Muscle of leg (tissue), 11 donors: ENCODE measurements around the gene FAM180A. TPM values are rescaled to one million over a fixed set of nuclear protein-coding genes. Genes with fewer than 3 reads are reported as not detected.

ENCODE experiments used
- DNase-seq: peaks from one replicate; pipeline ENCODE4 v3.0.0; 2013
- H3K27ac ChIP-seq: one replicate; pipeline ENCODE4 v1.5.1; 2013; ENCODE audit warnings: mild to moderate bottlenecking, low read length, control low read depth
- H3K27me3 ChIP-seq: one replicate; pipeline ENCODE4 v1.6.1; 2013; ENCODE audit warnings: low read length; ENCODE audit not compliant: control insufficient read depth, insufficient read depth
- H3K36me3 ChIP-seq: one replicate; pipeline ENCODE4 v1.6.1; 2013; ENCODE audit warnings: low read length; ENCODE audit not compliant: control insufficient read depth, insufficient read depth
- H3K4me1 ChIP-seq: one replicate; pipeline ENCODE4 v1.6.1; 2013; ENCODE audit warnings: low read length; ENCODE audit not compliant: control insufficient read depth, insufficient read depth
- H3K4me3 ChIP-seq: one replicate; pipeline ENCODE4 v1.5.1; 2013; ENCODE audit warnings: low read length, control low read depth
- H3K9me3 ChIP-seq: replicated peaks from 2 replicates; pipeline ENCODE4 v1.6.1; 2013; ENCODE audit warnings: low read depth, low read length; ENCODE audit not compliant: control insufficient read depth
- WGBS: methylation state at CpG from one replicate; pipeline ENCODE4 v1.1.5; 2013; ENCODE audit warnings: missing lambda C conversion rate; ENCODE audit not compliant: insufficient coverage; 5-methylcytosine and 5-hydroxymethylcytosine counted together
- polyA plus RNA-seq, 8 donors: library from polyadenylated mRNA; unstranded; fragments of 120-200 nt; gene quantifications; one replicate each; pipeline versions ENCODE4 v1.2.1 to v1.2.3, GENCODE V29; 2013; ENCODE audit warnings: inconsistent platforms in 1 of 8, low replicate concordance in 1 of 8; ENCODE audit not compliant: insufficient read length in 8 of 8, insufficient read depth in 1 of 8
- total RNA-seq: library from RNA; stranded (reverse); fragments of 120-200 nt; gene quantifications from one replicate; pipeline ENCODE4 v1.2.4, GENCODE V29; 2013

Gene FAM180A
- total and polyA plus RNA-seq, 9 donors = 0.17 to 0.96 (median 0.35) TPM; not detected in 1

DNA sequence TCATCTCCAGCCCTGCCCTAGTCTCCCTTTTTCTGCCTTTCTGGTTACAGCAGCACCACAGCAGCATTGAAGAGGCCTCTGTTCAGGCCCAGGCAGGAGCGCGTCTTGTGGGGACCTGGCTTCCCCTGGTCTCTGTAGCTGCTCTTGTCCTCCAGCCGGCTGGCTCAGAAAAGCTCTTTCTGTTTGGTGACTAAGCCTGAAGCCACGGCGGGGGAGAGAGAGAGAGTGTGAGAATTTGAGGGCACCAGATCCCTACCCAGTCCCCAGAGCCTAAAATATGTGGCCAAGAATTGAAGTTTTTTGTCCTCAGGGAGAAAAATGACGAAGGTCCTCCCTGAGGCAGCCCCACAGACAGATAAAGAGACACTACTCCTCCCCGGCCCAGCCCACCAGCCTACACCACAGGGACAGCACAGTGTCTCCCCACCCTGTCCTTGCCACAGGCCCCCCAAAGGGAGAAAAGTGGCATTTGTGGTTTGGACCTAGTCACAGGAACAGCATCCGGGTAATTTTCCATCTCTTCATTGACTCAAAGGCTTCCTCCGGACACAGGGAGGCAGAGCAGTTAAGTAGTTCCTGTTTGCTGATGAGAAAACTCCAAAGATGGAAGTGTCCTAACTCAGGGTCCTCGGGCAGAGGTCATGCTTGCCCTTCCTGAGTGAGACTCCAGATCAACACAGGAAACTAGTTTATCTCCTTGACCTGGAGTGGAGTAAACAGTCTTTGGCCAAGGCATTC is 13.3 kb upstream of the FAM180A start:
- Histone ChIP-seq H3K4me1 (peaks cover 3% of the 10 kb centered on the region), H3K36me3 (no peaks in the 10 kb centered on the region), H3K27me3 (peaks cover 13% of the 10 kb centered on the region), H3K4me3 (no peak overlapping the region), H3K27ac (no peak overlapping the region), H3K9me3 (peaks cover 2% of the 10 kb centered on the region)
- no peak for DNase-seq
- WGBS = 89% methylated on average over 3 of the region's 10 CpGs

DNA sequence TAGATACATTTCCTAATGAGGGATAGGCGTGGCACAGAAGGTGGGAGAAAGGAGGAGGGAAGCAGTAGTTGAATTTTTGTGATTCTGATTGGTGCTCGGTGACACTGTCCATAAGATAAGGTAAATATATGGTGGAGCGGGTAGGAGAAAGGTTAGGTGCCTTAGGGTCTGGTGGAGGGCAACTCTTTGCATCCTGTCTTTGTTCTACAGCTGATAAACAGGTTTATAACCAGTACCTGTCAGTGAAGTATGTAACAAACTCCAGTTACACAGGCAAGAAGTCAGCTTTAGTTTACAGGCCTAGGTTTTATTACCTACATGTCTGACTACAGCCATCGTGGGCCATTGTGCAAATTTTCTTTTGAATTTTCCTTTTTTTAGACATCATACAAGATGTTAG is 10.9 kb upstream of the FAM180A start:
- Histone ChIP-seq H3K27ac (no peak overlapping the region), H3K27me3 (peaks cover 11% of the 10 kb centered on the region), H3K36me3 (no peaks in the 10 kb centered on the region), H3K9me3 (peaks cover 2% of the 10 kb centered on the region), H3K4me3 (no peak overlapping the region), H3K4me1 (peaks cover 3% of the 10 kb centered on the region)
- DNase-seq = no peak
- 79% methylated on average over 2 of the region's 4 CpGs for WGBS

DNA sequence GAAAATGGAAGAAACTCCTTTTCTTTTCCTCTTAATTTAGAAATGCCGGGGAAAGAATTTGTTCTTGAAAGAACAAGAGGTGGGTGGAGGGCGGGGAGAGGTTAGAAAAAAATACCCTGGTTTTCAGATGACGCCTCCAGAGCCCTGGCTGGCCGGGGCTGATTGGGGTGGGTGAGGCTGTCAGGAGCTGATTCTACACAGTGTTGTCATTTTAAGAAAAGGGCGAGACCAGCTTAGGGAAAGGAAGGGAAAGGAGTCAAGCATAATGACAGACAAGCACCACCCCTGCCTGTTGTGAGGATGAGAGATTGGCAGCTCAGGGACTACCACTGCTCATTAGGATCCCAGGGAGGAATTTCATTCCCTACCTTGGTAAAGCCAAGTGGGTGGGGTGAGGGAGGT is 9.9 kb upstream of the FAM180A start:
- Histone ChIP-seq H3K4me1 (peaks cover 3% of the 10 kb centered on the region), H3K9me3 (peaks cover 2% of the 10 kb centered on the region), H3K27me3 (peaks cover 11% of the 10 kb centered on the region), H3K36me3 (no peaks in the 10 kb centered on the region), H3K27ac (no peak overlapping the region), H3K4me3 (no peak overlapping the region)
- WGBS = 25% methylated on average over 1 of the region's 5 CpGs
- DNase-seq = peak; percentile 49

DNA sequence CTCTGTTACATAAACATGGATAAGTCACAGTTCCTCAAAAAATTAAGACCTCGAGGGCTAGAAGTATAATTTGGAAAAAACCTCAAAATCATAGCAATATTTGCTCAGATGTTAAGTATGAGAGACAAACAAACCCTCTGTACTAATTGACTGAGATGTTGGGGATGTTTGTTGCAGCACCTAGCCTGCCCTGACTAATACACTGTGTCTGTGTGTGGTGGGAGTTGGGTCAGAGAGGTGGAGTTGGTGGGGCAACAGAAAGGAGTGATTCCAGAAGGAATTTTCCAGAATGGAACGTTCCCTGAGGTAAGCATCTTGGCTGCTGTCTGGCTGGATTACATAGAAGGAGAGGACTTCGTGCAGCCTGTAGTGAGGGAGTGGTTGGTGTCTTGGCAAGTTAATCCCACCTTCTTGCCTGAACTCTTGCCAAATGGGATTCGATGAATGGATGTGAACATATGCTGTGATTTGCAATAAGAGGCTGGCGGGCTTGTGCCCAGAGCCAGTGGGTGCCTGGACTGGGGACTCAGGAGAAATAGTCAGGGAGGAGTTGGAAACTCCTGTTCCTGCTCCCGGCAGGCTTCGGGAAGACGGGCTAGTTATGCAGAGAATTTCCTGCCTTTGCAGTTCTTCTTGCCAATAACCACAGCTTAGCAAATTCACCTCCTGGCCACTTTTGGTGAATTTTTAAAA is 9.3 kb upstream of the FAM180A start:
- Histone ChIP-seq H3K27me3 (peaks cover 11% of the 10 kb centered on the region), H3K36me3 (no peaks in the 10 kb centered on the region), H3K4me3 (no peak overlapping the region), H3K27ac (peak overlapping the region; percentile 47), H3K4me1 (peaks cover 3% of the 10 kb centered on the region), H3K9me3 (peaks cover 2% of the 10 kb centered on the region)
- peak; percentile 61 for DNase-seq
- 35% methylated on average over 3 of the region's 8 CpGs for WGBS

DNA sequence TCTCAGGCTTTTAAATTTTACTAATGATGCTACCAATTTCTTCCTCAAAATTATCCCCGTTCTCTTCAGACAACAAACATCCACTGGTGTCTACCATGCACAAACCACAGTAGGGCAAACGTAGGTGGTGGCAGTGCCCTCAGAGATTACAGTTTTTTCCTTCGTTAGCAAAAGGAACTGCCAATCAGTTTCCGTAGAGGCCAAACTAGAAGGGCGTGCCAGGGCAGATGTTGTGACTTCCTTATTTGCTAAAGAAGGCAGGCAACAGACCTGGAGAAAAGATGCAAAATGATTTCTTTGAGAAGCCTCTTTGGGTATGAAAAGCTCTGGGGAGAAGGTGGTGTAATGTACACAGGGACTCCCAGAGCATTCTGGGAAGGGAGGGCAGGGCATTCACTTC is 7.6 kb upstream of the FAM180A start:
- 83% methylated on average over 3 of the region's 5 CpGs for WGBS
- Histone ChIP-seq H3K4me1 (peaks cover 3% of the 10 kb centered on the region), H3K36me3 (no peaks in the 10 kb centered on the region), H3K27me3 (peaks cover 11% of the 10 kb centered on the region), H3K9me3 (peaks cover 2% of the 10 kb centered on the region), H3K4me3 (no peak overlapping the region), H3K27ac (no peak overlapping the region)
- no peak for DNase-seq

DNA sequence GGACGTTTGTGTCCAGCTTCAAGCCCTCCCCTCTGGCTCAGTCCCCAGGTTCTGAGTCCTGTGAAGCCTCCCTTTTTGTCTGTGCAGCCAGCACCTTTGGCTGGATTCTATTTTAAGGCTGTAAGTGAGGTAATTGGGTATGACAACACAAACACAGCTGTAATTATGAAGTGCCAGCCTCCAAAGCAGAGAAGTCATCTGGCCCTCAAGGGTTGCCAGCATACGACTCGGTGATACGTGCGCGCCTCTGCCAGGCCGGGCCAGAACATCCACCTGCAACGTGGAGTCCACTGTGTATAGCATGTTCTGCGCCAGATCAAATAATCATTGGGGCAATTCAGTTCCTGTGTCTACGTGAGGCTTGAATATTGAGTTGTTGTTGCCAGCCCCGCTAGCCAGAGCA is 6.7 kb upstream of the FAM180A start:
- 71% methylated on average over 10 of the region's 11 CpGs for WGBS
- Histone ChIP-seq H3K27ac (no peak overlapping the region), H3K36me3 (no peaks in the 10 kb centered on the region), H3K9me3 (peaks cover 2% of the 10 kb centered on the region), H3K4me1 (peaks cover 3% of the 10 kb centered on the region), H3K27me3 (peaks cover 11% of the 10 kb centered on the region), H3K4me3 (no peak overlapping the region)
- DNase-seq = peak; percentile 71

DNA sequence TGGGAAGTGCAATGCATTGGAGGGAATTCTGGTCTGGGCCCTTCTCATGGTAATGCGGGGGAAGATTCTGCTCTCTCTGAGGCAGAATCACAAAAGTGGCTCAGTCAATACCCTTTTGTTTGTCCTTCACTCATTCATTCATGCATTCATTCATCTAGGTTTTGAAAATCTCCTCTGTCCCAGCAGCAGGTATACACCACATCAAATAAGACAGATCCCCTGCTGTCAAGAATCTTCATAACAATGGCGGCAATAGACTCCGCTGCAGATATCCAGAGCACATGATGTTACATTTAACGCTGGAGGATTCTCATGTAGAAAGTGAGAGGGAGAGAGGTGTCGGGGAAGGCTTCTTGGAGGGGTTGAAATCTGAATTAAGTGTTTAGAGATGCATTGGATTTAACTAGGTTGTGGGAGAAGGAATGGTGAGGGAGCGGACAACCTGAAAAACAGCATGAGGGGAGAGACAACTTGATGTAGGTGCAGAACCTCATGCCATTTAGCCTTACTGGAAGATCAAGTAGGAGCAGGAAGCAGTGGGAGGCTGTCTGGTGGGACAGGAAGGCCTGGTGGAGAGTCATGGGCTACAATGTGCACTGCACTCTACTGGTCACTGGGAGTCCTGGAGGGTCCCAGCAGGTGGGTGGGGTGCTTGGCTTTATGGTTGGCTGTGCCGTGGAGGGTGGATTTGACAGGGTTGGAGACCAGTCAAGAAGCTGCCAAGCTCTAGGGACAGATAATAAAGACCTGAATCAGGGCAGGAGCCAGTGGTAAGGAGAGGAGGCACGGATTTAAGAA is 5.2 kb upstream of the FAM180A start:
- Histone ChIP-seq H3K4me3 (no peak overlapping the region), H3K27ac (no peak overlapping the region), H3K27me3 (peaks cover 11% of the 10 kb centered on the region), H3K4me1 (peaks cover 6% of the 10 kb centered on the region), H3K36me3 (no peaks in the 10 kb centered on the region), H3K9me3 (peaks cover 2% of the 10 kb centered on the region)
- WGBS = 80% methylated on average over 8 of the region's 8 CpGs
- DNase-seq = no peak

DNA sequence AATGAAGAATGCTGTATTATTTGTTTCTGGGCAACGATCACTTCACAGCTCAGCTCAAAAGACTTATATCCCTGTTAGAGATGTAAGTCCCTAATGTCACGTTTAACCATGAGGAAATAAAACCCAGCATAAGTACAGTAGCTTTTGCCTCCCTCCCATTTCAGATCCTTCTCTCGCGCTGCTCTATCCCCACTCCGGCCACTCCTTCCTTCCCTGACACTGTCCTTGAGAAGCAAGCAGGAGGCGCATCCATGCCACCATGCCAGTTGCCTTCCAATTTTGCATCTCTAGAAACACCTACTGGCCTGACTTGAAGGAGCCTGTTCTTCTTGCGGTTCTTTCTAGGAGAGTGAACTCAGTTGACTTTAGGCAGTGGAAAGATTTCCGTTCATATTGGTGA is 1.2 kb downstream of the FAM180A start:
- WGBS = 88% methylated on average over 5 of the region's 8 CpGs
- Histone ChIP-seq H3K4me3 (no peak overlapping the region), H3K27ac (no peak overlapping the region)

DNA sequence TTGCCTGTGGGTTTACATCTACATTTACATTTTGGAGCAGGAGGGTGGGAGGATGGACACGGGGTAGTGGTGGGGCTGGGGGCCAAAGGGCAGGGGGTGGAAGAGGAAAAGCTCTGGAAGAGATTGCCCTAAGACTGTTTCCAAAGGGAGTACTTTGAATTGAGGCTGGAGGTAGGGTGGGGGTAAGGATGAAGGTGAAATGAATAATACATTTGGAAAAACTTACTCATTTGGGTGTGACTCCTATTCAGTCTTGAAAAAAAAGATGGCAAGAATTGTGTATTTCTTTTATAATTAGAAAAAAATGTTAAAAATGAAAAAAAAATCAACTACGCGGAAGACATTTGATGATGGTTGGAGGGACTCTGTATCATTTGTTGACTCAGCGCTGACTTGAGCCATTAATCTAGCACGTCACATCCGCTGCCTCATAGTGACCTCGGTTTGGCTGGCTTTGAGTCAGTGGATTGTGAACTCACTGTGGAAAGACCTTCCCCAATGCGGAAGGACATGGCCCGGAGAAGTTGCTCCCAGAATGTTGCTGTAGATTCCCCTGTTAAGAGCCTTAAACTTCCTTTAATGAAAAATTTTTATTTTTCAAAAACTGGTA is 2.8 kb downstream of the FAM180A start:
- 63% methylated on average over 3 of the region's 9 CpGs for WGBS
- peak; percentile 65 for DNase-seq
- no peak overlapping the region for H3K27ac ChIP-seq
- H3K36me3 ChIP-seq = no peaks in the 10 kb centered on the region
- no peak overlapping the region for H3K4me3 ChIP-seq
- H3K27me3 ChIP-seq = peaks cover 6% of the 10 kb centered on the region
- peaks cover 11% of the 10 kb centered on the region for H3K4me1 ChIP-seq
- no peaks in the 10 kb centered on the region for H3K9me3 ChIP-seq

More for the DNA sequence above, 1.2 kb downstream of the FAM180A start:
- H3K9me3 ChIP-seq = no peaks in the 10 kb centered on the region
- peaks cover 3% of the 10 kb centered on the region for H3K27me3 ChIP-seq
- H3K4me1 ChIP-seq = peaks cover 11% of the 10 kb centered on the region
- H3K36me3 ChIP-seq = no peaks in the 10 kb centered on the region
- DNase-seq = no peak
